Measurements from ENCODE around the gene ADAM12. TPM values are rescaled to one million over a fixed set of nuclear protein-coding genes. Genes with fewer than 3 reads are reported as not detected.

ADAM12 gene
- total RNA-seq, 1 donor from 2014 or later: 18.4 TPM

DNA sequence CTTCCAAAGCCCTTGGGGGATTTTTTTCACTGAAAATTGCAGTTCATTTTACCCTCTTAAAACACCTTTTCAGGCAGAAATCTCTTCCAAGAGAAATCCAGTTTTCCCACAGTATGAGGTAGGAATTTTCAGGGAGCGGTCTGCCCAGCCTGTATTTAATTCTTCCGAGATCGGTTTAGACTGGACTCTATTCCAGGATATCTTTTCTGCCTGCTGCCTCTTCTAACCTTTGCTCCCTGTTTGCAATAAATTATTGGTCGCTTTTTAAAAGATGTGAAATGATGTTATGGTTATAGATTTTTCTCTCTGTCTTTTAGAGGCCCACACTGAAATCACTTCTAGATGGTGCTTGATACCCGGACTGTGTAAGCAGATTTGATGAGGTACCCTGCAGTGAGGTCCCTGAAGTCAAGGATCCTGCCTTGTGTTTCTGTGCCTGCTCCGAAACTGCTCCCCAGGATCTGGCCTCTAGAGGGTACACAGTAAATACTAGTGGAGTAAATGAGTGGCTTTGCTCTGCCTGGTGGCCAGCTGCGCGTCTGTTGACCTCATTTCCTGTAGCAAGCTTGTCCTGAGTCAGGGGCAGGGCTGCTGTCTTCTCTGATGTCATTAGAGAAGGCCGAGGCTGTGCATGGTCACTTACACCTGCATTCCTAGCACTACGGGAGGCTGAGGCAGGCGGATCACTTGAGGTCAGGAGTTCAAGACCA lies 300.3 kb downstream of the ADAM12 start:
- Mint-ChIP-seq H3K4me3 (ENCODE audit: unreplicated experiment) (peak overlapping the region; percentile 16), H3K27ac (ENCODE audit: unreplicated experiment) (peak overlapping the region; percentile 69), H3K4me1 (ENCODE audit: low read depth, unreplicated experiment) (peaks cover 26% of the 10 kb centered on the region), H3K36me3 (ENCODE audit: unreplicated experiment) (no peaks in the 10 kb centered on the region), H3K9me3 (ENCODE audit: unreplicated experiment) (peaks cover 5% of the 10 kb centered on the region), H3K27me3 (ENCODE audit: unreplicated experiment) (no peaks in the 10 kb centered on the region)
- peak; percentile 57 for DNase-seq
- TF ChIP-seq, protein P1, sequence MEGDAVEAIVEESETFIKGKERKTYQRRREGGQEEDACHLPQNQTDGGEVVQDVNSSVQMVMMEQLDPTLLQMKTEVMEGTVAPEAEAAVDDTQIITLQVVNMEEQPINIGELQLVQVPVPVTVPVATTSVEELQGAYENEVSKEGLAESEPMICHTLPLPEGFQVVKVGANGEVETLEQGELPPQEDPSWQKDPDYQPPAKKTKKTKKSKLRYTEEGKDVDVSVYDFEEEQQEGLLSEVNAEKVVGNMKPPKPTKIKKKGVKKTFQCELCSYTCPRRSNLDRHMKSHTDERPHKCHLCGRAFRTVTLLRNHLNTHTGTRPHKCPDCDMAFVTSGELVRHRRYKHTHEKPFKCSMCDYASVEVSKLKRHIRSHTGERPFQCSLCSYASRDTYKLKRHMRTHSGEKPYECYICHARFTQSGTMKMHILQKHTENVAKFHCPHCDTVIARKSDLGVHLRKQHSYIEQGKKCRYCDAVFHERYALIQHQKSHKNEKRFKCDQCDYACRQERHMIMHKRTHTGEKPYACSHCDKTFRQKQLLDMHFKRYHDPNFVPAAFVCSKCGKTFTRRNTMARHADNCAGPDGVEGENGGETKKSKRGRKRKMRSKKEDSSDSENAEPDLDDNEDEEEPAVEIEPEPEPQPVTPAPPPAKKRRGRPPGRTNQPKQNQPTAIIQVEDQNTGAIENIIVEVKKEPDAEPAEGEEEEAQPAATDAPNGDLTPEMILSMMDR (IDR thresholded peaks at IDR 0.05; ENCODE audit: partially characterized antibody, unreplicated experiment): no peak

DNA sequence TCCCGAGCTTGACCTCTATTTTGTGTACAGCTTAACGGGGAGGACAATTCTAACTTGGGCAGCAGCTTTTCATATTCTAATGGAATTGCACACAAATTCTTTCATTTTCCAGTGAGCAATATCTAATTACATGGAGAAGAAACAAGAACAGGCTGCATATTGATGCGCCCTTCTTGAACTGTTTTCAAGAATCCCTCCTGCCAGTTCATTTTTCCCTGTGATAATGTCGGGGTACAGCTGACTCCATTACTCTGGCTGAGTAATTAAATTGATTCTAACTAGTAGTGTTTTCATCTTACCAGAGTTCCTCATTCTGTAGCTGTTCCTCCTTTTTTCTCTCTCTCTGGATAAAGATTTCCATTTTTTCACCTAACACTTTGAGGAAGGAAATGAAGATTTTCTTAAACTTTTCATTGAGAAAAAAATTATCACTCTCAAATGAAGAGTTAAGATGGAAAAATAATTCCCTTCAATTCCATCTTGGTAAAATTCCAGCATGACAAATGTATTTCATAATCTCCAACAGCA lies 301.1 kb downstream of the ADAM12 start:
- peaks cover 26% of the 10 kb centered on the region for H3K4me1 Mint-ChIP-seq (ENCODE audit: low read depth, unreplicated experiment)
- no peak overlapping the region for H3K4me3 Mint-ChIP-seq (ENCODE audit: unreplicated experiment)
- TF ChIP-seq, protein P1 (IDR thresholded peaks at IDR 0.05; ENCODE audit: partially characterized antibody, unreplicated experiment): no peak
- DNase-seq: no peak
- H3K9me3 Mint-ChIP-seq (ENCODE audit: unreplicated experiment): peaks cover 5% of the 10 kb centered on the region
- peak overlapping the region; percentile 69 for H3K27ac Mint-ChIP-seq (ENCODE audit: unreplicated experiment)
- H3K27me3 Mint-ChIP-seq (ENCODE audit: unreplicated experiment): no peaks in the 10 kb centered on the region
- H3K36me3 Mint-ChIP-seq (ENCODE audit: unreplicated experiment): no peaks in the 10 kb centered on the region

DNA sequence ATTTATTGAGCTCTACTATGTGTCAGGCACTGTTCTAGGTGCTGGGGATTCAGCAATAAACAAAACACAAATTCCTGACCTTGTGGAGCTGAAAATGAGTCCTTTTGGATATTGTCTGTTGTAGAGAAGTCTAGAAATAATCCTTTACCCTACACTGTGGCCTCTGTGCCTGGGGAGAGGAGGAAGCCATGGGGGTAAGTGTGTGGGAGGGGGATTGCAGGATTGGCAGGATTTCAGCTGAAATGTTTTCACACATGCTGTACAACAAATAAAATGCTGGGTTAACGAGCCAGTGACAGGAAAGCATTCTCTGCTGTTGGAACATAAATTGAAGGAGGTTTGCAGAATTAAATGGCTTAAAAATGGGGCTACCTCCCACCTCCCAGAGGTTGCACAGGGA lies 302.5 kb downstream of the ADAM12 start:
- Mint-ChIP-seq H3K27ac (ENCODE audit: unreplicated experiment) (peak overlapping the region; percentile 41), H3K27me3 (ENCODE audit: unreplicated experiment) (peaks cover 2% of the 10 kb centered on the region), H3K36me3 (ENCODE audit: unreplicated experiment) (no peaks in the 10 kb centered on the region), H3K4me3 (ENCODE audit: unreplicated experiment) (no peak overlapping the region), H3K4me1 (ENCODE audit: low read depth, unreplicated experiment) (peaks cover 33% of the 10 kb centered on the region), H3K9me3 (ENCODE audit: unreplicated experiment) (peaks cover 5% of the 10 kb centered on the region)
- DNase-seq: no peak
- TF ChIP-seq, protein P1 (IDR thresholded peaks at IDR 0.05; ENCODE audit: partially characterized antibody, unreplicated experiment): no peak

DNA sequence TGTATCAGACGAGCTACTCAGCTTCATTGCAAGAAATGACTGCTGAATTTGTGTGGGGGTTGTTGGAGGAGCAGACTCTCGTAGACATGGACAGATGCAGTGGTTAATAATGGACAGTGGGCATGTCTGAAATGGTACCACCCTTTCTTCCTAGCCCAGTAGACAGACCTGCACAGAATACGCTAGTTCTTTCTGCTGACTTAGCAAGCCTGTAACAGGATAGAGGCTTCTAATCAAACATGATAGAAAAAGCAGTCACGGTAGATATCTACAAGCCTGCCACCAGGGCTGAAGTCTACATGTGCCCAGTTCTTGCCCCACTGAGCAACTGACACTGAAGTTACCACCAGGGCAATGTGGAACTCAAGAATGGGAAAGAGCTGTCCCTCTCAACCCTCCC lies 303.9 kb downstream of the ADAM12 start:
- H3K9me3 Mint-ChIP-seq (ENCODE audit: unreplicated experiment): peaks cover 5% of the 10 kb centered on the region
- TF ChIP-seq, protein P1 (IDR thresholded peaks at IDR 0.05; ENCODE audit: partially characterized antibody, unreplicated experiment): no peak
- H3K4me1 Mint-ChIP-seq (ENCODE audit: low read depth, unreplicated experiment): peaks cover 34% of the 10 kb centered on the region
- peaks cover 2% of the 10 kb centered on the region for H3K27me3 Mint-ChIP-seq (ENCODE audit: unreplicated experiment)
- no peak overlapping the region for H3K4me3 Mint-ChIP-seq (ENCODE audit: unreplicated experiment)
- no peak for DNase-seq
- H3K36me3 Mint-ChIP-seq (ENCODE audit: unreplicated experiment): no peaks in the 10 kb centered on the region
- H3K27ac Mint-ChIP-seq (ENCODE audit: unreplicated experiment): no peak overlapping the region

DNA sequence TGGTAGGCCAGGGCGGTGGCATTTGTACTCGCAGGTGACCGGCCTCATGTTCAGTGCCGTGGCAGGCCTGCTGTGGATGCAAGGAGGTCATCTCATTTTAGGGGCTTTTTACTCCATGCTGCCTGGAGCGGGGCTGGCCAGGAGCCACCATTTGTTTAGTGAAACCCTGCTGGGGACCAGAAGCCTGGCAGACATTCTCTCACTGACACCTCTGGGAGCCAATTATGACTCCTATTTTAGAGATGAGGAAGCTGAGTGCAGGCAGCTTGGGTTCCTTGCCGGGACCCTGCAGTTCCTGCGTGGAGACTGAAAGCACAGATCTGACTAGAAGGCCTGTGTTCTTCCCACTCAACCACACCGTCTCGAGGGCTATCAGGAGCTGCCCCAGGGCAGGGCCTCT lies 305.3 kb downstream of the ADAM12 start:
- H3K4me3 Mint-ChIP-seq (ENCODE audit: unreplicated experiment): no peak overlapping the region

More for the DNA sequence above, 305.3 kb downstream of the ADAM12 start:
- H3K27me3 Mint-ChIP-seq (ENCODE audit: unreplicated experiment): peaks cover 2% of the 10 kb centered on the region
- H3K36me3 Mint-ChIP-seq (ENCODE audit: unreplicated experiment): peaks cover 3% of the 10 kb centered on the region
- H3K4me1 Mint-ChIP-seq (ENCODE audit: low read depth, unreplicated experiment): peaks cover 29% of the 10 kb centered on the region
- H3K27ac Mint-ChIP-seq (ENCODE audit: unreplicated experiment): no peak overlapping the region
- DNase-seq: no peak
- peaks cover 4% of the 10 kb centered on the region for H3K9me3 Mint-ChIP-seq (ENCODE audit: unreplicated experiment)
- TF ChIP-seq, protein P1 (IDR thresholded peaks at IDR 0.05; ENCODE audit: partially characterized antibody, unreplicated experiment): no peak

Measured in glutamatergic neuron (in vitro differentiated cells).